MG63 (cell line): Measurements from ENCODE around the gene DLG2. TPM values are rescaled to one million over a fixed set of nuclear protein-coding genes. Genes with fewer than 3 reads are reported as not detected.
"Not testable (repeated sequence)": the region's sequence is repeated elsewhere in the genome, so short reads cannot be mapped to it uniquely, and the experiment has no call there.

Experiments used
- DNase-seq: peaks from one replicate; pipeline ENCODE4 v3.0.0-alpha.2; 2020
- H3K27me3 ChIP-seq: fragments of 250-450 bp; sonication (Bioruptor Pico); 2 replicates; pipeline ENCODE4 v1.5.1; 2020; ENCODE audit warnings: mild to moderate bottlenecking, moderate library complexity
- H3K36me3 ChIP-seq: fragments of 250-450 bp; sonication (Bioruptor Pico); 2 replicates; pipeline ENCODE4 v1.5.1; 2020; ENCODE audit warnings: mild to moderate bottlenecking, moderate library complexity
- H3K4me3 ChIP-seq: fragments of 250-450 bp; sonication (Bioruptor Pico); 2 replicates; pipeline ENCODE4 v1.5.1; 2020; ENCODE audit warnings: mild to moderate bottlenecking, moderate library complexity
- H3K9me3 ChIP-seq: fragments of 250-450 bp; sonication (Bioruptor Pico); 2 replicates; pipeline ENCODE4 v1.5.1; 2020; ENCODE audit warnings: mild to moderate bottlenecking, moderate library complexity
- total RNA-seq: library from RNA; depleted of rRNA; stranded (reverse); fragments of >200 nt; shearing (Covaris generic); gene quantifications from 2 replicates; pipeline ENCODE4 v1.2.3, GENCODE V29; 2014; ENCODE audit warnings: low replicate concordance

The DLG2 gene
- total RNA-seq, 1 experiment from 2014 or later = 0.10 TPM

DNA sequence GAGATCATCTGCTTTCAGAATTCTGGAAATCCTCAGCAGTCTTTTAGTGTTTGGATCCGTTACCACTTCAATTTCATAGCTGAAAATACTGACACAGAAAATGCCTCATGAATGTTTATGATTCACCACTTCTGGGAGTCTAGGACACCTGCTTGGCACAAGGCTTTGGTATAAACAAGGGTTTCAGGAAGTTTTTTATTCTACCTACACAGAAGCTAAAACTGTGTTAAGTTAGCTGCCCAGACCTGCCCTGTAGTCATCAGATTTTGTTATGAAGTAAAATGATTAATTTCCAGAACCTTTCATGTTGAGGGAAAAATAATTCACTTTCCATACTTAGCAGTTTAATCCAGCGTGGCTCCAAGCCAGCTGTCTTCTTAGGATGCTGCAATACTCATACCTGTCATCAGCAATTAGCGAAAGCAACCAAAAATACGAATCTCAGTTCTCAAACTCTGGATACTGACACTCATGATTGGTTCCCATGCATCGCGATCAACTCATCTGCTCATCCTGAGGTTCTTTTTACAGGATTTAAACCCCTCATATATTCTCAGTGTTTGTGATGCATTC is 1882.4 kb downstream of the DLG2 start:
- no peaks in the 10 kb centered on the region for H3K9me3 ChIP-seq
- no peaks in the 10 kb centered on the region for H3K36me3 ChIP-seq
- no peaks in the 10 kb centered on the region for H3K27me3 ChIP-seq
- no peak for DNase-seq
- H3K4me3 ChIP-seq = no peak overlapping the region

DNA sequence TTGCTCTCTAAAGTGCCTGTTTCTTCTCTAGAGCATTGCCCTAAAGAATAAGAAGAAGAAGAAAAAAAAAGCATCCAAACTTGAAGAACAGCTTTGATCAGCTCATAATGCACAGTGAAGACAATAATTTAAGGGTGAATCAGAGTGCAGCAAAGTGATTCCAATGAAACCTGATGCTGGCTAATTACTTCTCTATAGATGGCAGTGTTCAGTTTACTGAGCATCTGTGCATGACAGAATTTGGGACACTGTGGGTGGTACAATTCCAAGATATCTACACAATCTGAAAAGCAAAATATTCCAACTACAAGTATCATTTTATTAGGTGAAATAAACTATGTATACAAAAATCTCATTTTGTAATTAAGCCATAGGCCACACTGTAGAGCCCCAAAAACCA is 1890.5 kb downstream of the DLG2 start:
- no peak overlapping the region for H3K4me3 ChIP-seq
- no peak for DNase-seq
- no peaks in the 10 kb centered on the region for H3K36me3 ChIP-seq
- H3K9me3 ChIP-seq = no peaks in the 10 kb centered on the region
- H3K27me3 ChIP-seq = no peaks in the 10 kb centered on the region

DNA sequence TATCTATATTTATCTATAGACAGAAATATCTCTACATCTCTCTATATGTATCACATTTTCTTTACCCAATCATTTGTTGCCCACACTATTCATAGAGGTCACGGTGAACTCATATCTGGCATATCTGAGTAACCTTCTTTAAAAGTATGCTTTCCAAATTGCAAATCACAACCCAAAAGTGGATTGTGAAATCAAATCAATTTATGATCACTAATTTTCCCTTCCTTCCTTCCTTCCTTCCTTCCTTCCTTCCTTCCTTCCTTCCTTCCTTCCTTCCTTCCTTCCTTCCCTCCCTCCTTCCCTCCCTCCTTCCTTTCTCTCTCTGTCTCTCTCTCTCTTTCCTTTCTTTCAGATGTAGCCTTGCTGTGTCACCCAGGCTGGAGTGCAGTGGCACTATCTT is 1893.0 kb downstream of the DLG2 start:
- Histone ChIP-seq H3K36me3 (no peaks in the 10 kb centered on the region), H3K27me3 (no peaks in the 10 kb centered on the region), H3K9me3 (no peaks in the 10 kb centered on the region), H3K4me3 (no peak overlapping the region)
- DNase-seq = no peak

DNA sequence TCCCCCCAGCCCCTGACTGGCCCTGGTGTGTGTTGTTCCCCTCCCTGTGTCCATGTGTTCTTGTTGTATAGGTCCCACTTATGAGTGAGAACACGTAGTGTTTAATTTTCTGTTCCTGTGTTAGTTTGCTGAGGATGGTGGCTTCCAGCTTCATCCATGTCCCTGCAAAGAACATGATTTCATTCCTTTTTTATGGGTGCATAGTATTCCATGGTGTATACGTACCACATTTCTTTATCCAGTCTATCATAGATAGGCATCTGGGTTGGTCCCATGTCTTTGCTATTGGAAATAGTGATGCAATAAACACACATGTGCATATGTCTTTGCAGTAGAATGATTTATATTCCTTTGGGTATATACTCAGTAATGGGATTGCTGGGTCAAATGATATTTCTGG is 1895.9 kb downstream of the DLG2 start:
- not testable (repeated sequence) for DNase-seq, H3K4me3 ChIP-seq, H3K9me3 ChIP-seq, H3K27me3 ChIP-seq, H3K36me3 ChIP-seq

DNA sequence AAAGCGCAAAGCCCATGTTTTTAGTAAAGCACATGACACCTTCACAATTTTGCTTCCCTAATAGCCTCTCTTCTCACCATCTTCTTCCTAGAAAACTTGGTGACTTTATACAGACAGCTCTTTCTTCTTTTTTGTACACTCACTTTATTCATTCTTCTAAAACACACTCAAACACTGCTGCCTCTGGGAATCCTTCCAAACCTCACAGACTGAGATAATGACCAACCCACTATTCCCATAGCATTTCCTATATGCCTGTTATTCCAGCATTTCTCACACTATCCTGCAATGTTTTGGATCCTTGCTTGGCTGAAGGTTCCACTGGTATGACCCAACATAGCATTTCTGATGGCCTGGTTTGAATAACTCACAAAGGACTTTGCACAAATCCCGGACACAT is 1898.9 kb downstream of the DLG2 start:
- Histone ChIP-seq H3K9me3 (no peaks in the 10 kb centered on the region), H3K4me3 (no peak overlapping the region), H3K27me3 (peaks cover 2% of the 10 kb centered on the region; the same call in 1 of the 2 replicates), H3K36me3 (no peaks in the 10 kb centered on the region)
- no peak for DNase-seq

DNA sequence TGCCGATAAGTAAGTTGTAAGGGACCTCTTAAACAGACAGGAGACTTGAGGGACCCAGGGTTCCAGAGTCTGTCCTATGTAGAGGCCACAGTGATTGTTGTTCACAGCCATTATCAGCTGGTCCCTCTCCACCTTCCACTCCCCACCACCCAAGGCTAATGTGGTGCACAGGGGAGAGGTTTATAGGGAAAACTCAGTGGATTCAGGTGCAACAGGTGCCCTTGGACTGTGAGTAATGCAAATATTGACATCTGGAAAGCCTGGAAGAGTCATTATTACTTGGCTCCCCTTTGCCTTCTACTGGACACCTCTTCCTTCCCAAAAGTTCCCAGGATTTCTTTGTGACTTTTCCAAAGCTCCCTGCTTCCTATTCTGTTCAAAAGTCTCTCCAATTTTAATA is 1899.9 kb downstream of the DLG2 start:
- no peaks in the 10 kb centered on the region for H3K9me3 ChIP-seq
- H3K4me3 ChIP-seq = no peak overlapping the region
- peaks cover 2% of the 10 kb centered on the region; the same call in 1 of the 2 replicates for H3K27me3 ChIP-seq
- H3K36me3 ChIP-seq = no peaks in the 10 kb centered on the region
- no peak for DNase-seq

DNA sequence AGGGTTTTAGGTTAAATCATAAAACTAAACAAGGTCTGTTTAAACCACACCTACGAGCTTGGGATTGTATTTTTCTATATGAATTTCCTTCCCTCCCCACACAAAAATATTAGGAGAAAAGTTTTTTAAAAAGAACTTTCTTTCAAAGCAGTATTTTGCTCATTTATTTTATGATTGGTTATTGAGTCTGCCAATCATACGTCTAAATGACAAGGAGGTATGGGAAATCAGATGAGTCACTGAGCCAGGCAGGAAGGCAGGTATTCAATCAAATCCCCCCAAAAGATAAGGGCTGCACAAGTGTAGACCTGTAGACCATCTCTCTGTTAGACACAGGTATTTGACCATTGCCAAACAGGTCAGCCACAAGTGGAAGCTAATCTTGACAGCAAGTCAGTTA is 1900.8 kb downstream of the DLG2 start:
- no peaks in the 10 kb centered on the region for H3K9me3 ChIP-seq
- H3K36me3 ChIP-seq = no peaks in the 10 kb centered on the region
- H3K27me3 ChIP-seq = peaks cover 2% of the 10 kb centered on the region; the same call in 1 of the 2 replicates
- no peak overlapping the region for H3K4me3 ChIP-seq
- no peak for DNase-seq

DNA sequence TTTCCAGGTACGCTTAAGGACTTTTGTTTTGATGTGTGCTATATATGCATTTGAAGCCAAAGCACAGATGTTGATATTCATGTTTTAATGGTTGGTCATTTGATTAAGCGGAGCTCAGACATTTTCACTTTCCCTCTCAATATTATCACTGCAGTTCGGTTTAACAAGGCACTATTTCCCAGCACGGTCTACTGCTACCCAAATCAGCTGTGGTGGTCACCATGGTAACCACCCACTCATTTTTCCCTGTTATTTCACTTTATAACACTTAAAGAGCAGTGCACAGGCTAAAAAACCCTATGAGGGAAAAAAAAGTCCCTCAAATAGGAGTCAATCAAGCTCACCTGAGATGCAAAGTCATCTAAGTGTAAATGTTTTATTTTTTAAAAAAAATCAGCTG is 1901.4 kb downstream of the DLG2 start:
- no peaks in the 10 kb centered on the region for H3K9me3 ChIP-seq
- no peak for DNase-seq

DNA sequence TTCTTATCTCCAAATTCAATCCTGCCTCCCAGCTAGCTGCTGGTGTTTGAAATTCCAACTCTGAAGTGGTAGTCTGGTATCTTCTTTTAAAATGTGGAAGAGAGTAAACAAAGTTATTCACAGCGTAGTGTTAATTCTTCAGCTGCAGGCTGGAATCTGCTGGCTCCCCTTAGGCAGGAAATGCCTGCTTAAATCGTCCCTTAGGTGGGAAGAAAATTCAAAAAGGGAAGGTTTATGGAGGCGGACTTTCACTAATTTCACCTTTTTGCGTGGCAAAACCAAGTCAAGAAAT is 1901.9 kb downstream of the DLG2 start:
- Histone ChIP-seq H3K9me3 (no peaks in the 10 kb centered on the region), H3K4me3 (no peak overlapping the region), H3K27me3 (peaks cover 2% of the 10 kb centered on the region; the same call in 1 of the 2 replicates), H3K36me3 (no peaks in the 10 kb centered on the region)
- DNase-seq = no peak

More for the DNA sequence above, 1901.4 kb downstream of the DLG2 start:
- Histone ChIP-seq H3K27me3 (peaks cover 2% of the 10 kb centered on the region; the same call in 1 of the 2 replicates), H3K4me3 (no peak overlapping the region), H3K36me3 (no peaks in the 10 kb centered on the region)

DNA sequence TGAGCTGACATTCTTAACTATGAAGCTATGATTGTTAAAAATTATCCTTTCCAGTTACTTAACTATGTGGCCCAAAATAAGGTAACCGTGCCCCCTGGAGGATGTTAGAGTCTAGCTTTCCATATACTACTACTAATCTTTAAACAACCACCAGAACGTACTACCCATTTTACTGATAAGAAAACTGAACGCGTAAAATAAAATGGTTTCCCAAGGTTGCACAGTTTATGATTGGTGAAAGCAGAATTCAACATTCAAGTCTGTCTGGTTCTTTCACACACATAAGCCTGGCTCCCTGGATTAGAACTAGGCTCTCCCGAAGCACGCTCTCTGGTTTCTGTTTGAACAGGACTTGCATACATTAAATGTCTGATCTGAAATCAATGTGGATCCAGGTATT is 1903.1 kb downstream of the DLG2 start:
- no peak overlapping the region for H3K4me3 ChIP-seq
- DNase-seq = no peak
- H3K36me3 ChIP-seq = no peaks in the 10 kb centered on the region
- H3K27me3 ChIP-seq = peaks cover 2% of the 10 kb centered on the region; the same call in 1 of the 2 replicates
- no peaks in the 10 kb centered on the region for H3K9me3 ChIP-seq

DNA sequence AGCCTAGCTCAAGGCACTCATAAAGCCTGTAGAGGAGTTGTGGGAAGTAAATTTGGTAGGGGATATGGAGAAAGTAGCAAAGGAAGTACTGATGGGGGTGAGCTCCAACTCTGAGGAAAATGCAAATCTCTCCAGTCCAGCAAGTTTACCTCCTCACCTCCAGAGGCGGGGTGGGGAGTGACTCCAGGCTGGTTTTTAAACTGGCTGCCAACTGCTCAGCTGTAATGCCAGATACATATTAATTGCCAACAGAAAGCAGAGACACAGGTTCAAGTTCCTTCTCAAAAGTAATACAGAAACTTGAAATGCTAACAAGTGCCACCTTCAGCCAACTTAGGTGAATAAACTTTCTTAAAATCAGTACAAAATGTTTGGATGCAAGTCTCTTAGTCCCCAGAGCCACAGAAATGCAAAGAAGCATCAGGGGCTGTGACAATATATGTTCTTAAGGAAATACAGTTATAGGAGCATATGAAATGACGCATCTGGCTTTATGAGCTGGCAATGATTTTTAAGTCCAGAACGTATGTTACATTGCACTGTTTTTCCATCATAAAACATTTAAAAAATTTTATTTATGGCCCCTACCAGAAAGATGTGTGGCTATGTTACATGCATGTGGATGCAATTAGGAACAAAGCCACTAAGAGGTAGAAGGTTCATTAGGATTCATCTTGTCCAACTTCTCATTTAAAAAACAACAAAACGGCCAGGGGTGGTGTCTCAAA is 1904.6 kb downstream of the DLG2 start:
- DNase-seq = no peak
- Histone ChIP-seq H3K36me3 (no peaks in the 10 kb centered on the region), H3K9me3 (no peaks in the 10 kb centered on the region), H3K27me3 (peaks cover 2% of the 10 kb centered on the region; the same call in 1 of the 2 replicates), H3K4me3 (no peak overlapping the region)

DNA sequence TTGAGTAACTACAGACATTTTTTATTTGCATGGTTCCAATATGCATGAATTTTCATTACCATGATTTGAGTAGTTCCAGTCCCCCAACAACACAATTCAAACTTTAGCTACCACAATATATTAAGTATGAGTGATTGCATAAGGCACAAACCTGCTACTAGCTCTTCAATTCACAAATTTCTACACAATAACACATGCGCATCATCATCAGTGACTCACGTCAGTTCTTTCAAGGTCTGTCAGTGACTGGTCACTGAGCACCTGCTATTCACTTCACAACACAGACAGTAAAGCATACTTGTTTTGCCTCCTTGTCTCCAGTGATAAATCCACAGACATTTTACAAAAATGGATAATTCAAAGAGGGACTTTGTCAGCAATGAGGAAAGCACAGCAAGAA is 1905.9 kb downstream of the DLG2 start:
- no peak for DNase-seq
- Histone ChIP-seq H3K36me3 (no peaks in the 10 kb centered on the region), H3K9me3 (no peaks in the 10 kb centered on the region), H3K27me3 (peaks cover 2% of the 10 kb centered on the region; the same call in 1 of the 2 replicates), H3K4me3 (no peak overlapping the region)

DNA sequence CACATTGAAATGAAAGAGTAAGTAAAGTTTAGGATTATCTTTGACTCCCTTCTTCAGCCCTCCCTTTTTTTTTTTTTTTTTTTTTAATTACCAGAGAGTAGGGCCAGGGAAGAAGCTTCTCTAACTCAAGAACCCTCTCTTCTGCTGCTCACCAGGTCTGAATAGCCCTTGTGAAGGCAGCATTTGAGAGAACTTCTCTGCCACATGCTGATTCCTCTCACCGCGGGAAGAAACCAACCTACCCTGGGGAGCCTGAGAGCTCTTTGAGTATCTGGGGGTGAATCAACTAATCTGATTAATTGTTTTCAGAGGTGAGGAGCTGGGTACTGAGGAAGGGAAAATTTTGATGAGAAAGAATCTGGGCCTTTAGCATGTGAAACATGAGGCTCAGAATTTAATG is 1906.5 kb downstream of the DLG2 start:
- Histone ChIP-seq H3K36me3 (no peaks in the 10 kb centered on the region), H3K27me3 (peaks cover 2% of the 10 kb centered on the region; the same call in 1 of the 2 replicates), H3K9me3 (no peaks in the 10 kb centered on the region), H3K4me3 (no peak overlapping the region)
- DNase-seq = no peak

DNA sequence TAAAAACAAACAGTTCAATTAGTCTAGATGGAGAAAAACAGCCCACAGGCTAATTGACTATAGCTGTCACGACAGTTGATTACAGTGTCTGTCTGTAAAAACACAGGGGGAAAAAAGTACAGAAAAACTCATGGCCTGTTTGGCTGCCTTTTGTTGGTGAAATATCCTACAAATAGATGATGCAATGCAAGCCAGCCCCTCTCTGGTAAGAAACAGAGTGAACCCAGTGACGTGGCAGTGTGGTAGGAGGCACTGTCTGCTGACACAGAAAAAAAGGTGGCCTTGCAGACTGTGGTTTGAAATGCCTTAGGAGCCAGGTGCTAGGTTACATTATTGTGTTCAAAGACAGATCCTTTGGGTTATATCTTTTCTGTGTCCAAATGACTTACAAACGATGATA is 1909.6 kb downstream of the DLG2 start:
- no peak for DNase-seq
- Histone ChIP-seq H3K36me3 (no peaks in the 10 kb centered on the region), H3K9me3 (no peaks in the 10 kb centered on the region), H3K27me3 (no peaks in the 10 kb centered on the region), H3K4me3 (no peak overlapping the region)

DNA sequence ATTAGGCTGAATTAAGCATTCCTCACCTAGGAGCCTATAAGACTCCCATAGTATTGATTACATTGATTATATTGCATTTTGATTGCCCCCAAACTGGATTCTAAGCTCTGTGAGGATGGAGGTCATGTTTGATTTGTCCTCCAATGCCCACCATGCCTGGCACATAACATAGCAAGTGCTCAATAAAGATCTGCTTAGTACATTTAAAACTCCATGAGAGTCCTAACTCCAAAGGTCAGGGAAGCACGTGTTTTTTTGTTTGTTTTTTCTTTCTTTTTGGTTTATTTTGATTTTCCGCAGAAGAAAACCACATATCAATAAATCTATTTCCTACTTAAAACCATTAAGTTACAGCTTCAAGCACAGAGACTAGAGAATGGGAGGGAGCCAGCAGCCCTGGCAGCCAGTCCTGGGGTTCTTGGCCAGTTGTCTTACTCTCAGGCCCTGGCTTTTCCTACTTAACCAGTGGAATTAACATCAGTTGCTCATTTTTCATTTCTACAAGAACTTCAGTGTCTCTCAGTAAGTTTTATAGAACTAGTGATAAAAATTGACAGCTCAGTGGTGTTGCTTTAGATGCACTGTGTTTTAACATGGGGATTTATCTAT is 1911.1 kb downstream of the DLG2 start:
- Histone ChIP-seq H3K27me3 (no peaks in the 10 kb centered on the region), H3K4me3 (no peak overlapping the region), H3K36me3 (no peaks in the 10 kb centered on the region), H3K9me3 (no peaks in the 10 kb centered on the region)
- no peak for DNase-seq

DNA sequence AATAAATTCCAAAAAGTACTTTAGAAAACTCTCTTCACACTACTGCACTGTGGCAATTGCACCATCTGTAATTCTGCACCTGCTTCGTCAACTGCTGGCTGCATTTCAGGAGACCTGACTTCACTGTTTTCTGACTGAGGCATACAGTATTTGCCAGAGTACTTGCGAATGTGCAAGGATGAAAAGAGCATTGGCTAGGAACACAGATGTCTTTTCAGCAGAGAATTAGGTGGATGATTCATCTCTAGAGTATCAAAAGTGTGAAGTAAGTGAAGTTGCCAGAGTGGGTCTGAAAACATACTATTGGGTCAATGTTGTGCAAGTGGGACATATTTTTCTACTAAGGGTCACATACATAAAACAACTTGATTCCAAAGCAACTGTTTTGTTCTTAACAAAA is 1913.4 kb downstream of the DLG2 start:
- Histone ChIP-seq H3K4me3 (no peak overlapping the region), H3K36me3 (no peaks in the 10 kb centered on the region), H3K9me3 (no peaks in the 10 kb centered on the region), H3K27me3 (no peaks in the 10 kb centered on the region)
- no peak for DNase-seq

DNA sequence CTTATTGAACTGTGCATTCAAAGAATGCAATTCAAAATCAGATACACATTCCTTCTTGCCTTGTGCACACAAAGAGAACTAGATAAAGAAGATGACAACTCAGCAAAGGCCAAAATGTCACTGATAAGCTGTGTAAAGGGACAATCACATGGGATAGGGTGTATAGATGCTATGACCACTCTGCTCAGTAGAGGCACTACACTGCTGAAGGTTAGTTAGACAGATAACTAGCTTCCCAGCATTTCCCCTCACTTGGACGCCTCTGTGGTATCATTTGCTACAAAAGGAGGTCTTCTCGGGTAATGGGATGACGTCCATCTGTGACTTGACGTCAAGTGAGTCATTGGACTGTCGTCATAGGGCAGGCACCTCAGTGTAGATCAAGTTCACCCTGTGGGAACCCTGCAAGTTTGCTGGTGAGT is 1916.0 kb downstream of the DLG2 start:
- no peak for DNase-seq
- Histone ChIP-seq H3K4me3 (no peak overlapping the region), H3K9me3 (no peaks in the 10 kb centered on the region), H3K27me3 (no peaks in the 10 kb centered on the region), H3K36me3 (no peaks in the 10 kb centered on the region)

DNA sequence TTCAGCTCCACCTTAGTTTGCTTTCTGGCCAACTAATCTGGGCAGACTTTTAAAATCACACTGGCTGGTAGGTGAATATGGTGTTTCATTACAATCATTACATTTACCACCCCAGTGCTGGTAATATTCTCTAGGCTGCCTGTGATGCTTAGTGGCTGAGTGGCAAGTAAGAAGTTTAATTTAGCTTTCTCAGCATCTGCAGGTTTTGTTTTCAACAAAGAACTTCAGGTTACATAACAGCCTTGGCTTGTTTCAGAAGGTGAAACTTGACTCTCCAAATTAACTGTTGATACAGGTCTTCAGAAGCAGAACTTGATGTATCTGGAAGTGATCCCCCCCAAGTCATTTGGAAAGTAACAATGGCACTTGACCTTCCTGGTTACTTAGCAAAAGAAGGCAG is 1917.7 kb downstream of the DLG2 start:
- Histone ChIP-seq H3K9me3 (no peaks in the 10 kb centered on the region), H3K4me3 (no peak overlapping the region), H3K27me3 (no peaks in the 10 kb centered on the region), H3K36me3 (no peaks in the 10 kb centered on the region)
- no peak for DNase-seq
